Psoas muscle (tissue), 8 donors: ENCODE results near the gene GUCA1C. TPM values are rescaled to one million over a fixed set of nuclear protein-coding genes. Genes with fewer than 3 reads are reported as not detected.
A peak's percentile ranks its signal among the peaks of the same experiment; 100 is the strongest.

Source experiments
- ATAC-seq, 4 donors: fragments of 200-7000 bp; cut with Tn5 transposase; one replicate each; pipeline ENCODE4 v1.9.1; 2020; ENCODE audit warnings: moderate library complexity in 3 of 4, mild to moderate bottlenecking in 2 of 4
- DNase-seq, 2 donors: peaks; one replicate each; pipeline ENCODE4 v3.0.0-alpha.2; 2020
- H3K27ac ChIP-seq: fragments of 200-600 bp; one replicate; pipeline ENCODE4 v1.8.0; 2022
- H3K27me3 ChIP-seq, 3 donors: fragments of 200-600 bp in 1 of 3; one replicate each; pipeline versions ENCODE4 v1.6.1 to v1.8.0; 2013 to 2022; ENCODE audit warnings: low read length in 2 of 3, mild to moderate bottlenecking in 2 of 3, moderate library complexity in 1 of 3; ENCODE audit not compliant: insufficient read depth in 3 of 3
- H3K36me3 ChIP-seq, 2 donors: fragments of 200-600 bp in 1 of 2; one replicate each; pipeline versions ENCODE4 v1.6.1 to v1.8.0; 2013 to 2022; ENCODE audit warnings: low read depth in 1 of 2, mild to moderate bottlenecking in 1 of 2, moderate library complexity in 1 of 2; ENCODE audit not compliant: insufficient read depth in 1 of 2
- H3K4me1 ChIP-seq: fragments of 200-600 bp; one replicate; pipeline ENCODE4 v1.8.0; 2022
- H3K4me3 ChIP-seq: fragments of 200-600 bp; one replicate; pipeline ENCODE4 v1.8.0; 2022; ENCODE audit warnings: mild to moderate bottlenecking
- H3K9me3 ChIP-seq: fragments of 200-600 bp; one replicate; pipeline ENCODE4 v1.8.0; 2022
- WGBS, 3 donors: extraction: QIAGEN DNeasy Blood & Tissue Kit; methylation state at CpG; one replicate each; pipeline versions ENCODE4 v1.1.6 to v1.1.7; 2013; 5-methylcytosine and 5-hydroxymethylcytosine counted together
- intact Hi-C, 2 donors: fragments of 100-400 bp; cut with DNase I; formaldehyde crosslinking; loops; one replicate each; pipeline versions ENCODE4 v1.11.0 to v1.14.2; 2022
- polyA plus RNA-seq, 3 donors: library from polyadenylated mRNA; stranded (reverse); fragments of 200-250 nt; gene quantifications; one replicate each; pipeline ENCODE4 v1.2.3, GENCODE V29; 2013
- total RNA-seq, 4 donors: library from RNA; stranded (reverse); fragmentation: NEBNext Ultra II Directional in 2 of 4; extraction: Animal tissue kit (Norgen Biotek cat#: 25700) in 2 of 4; gene quantifications; one replicate each; pipeline versions ENCODE4 v1.2.1 to v1.2.4, GENCODE V29; 2021 to 2023
- TF ChIP-seq, protein P1 (sequence below): fragments of 200-600 bp; IDR thresholded peaks from one replicate; pipeline ENCODE4 v1.8.0; 2022; ENCODE audit warnings: antibody characterized with exemption
- donor health status: healthy with polysubstance abuse.
- donor health status: DM: no; HTN: no; CAD: no; lungs with moderate emphysema.
- donor health status: Bipolar disorder and iron deficiency.
- donor health status: healthy.
- donor health status: DM: yes; HTN: yes; CAD: no.
- donor health status: DM: no; HTN: no; CAD: no.
- donor health status: DM: no; HTN: no; CAD: no.
- donor health status: DM: yes; HTN: yes; CAD: no.

The GUCA1C gene
- total and polyA plus RNA-seq, 7 donors, result not detected

- no peak overlapping the region for H3K4me3 ChIP-seq
- no peaks in the 10 kb centered on the region for H3K36me3 ChIP-seq
- 82 to 88% (median 87%) methylated on average over 3 of the region's 3 CpGs for WGBS, 3 donors
- H3K4me1 ChIP-seq, result no peaks in the 10 kb centered on the region
- peaks cover 4% of the 10 kb centered on the region for H3K9me3 ChIP-seq
- H3K27ac ChIP-seq, result no peak overlapping the region
- intact Hi-C loops, result no loop called here
- DNase-seq (no peak), ATAC-seq (no peak)
- TF ChIP-seq, protein P1, sequence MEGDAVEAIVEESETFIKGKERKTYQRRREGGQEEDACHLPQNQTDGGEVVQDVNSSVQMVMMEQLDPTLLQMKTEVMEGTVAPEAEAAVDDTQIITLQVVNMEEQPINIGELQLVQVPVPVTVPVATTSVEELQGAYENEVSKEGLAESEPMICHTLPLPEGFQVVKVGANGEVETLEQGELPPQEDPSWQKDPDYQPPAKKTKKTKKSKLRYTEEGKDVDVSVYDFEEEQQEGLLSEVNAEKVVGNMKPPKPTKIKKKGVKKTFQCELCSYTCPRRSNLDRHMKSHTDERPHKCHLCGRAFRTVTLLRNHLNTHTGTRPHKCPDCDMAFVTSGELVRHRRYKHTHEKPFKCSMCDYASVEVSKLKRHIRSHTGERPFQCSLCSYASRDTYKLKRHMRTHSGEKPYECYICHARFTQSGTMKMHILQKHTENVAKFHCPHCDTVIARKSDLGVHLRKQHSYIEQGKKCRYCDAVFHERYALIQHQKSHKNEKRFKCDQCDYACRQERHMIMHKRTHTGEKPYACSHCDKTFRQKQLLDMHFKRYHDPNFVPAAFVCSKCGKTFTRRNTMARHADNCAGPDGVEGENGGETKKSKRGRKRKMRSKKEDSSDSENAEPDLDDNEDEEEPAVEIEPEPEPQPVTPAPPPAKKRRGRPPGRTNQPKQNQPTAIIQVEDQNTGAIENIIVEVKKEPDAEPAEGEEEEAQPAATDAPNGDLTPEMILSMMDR, result no peak
- no peaks in the 10 kb centered on the region for H3K27me3 ChIP-seq
Observed at GRCh38 chr3:108918866-108919265, 34.8 kb downstream of the GUCA1C start.

- Histone ChIP-seq H3K27ac (no peak overlapping the region), H3K9me3 (no peaks in the 10 kb centered on the region), H3K4me1 (no peaks in the 10 kb centered on the region), H3K4me3 (no peak overlapping the region), H3K27me3 (no peaks in the 10 kb centered on the region), H3K36me3 (no peaks in the 10 kb centered on the region)
- TF ChIP-seq, protein P1, result peak; percentile 81
- 23 to 29% (median 28%) methylated on average over 6 of the region's 6 CpGs for WGBS, 3 donors
- intact Hi-C loops, result loop anchor here in 1 of 2 donors (1.0 to 5.0 kb wide), 2 partner anchors 253 to 423 kb away; no protein-coding TSS in a partner anchor
- DNase-seq, result no peak
- ATAC-seq, result peak; percentile 57 to 84 (median 67)
Observed at GRCh38 chr3:108914774-108915641, 38.7 kb downstream of the GUCA1C start.

- Histone ChIP-seq H3K27ac (no peak overlapping the region), H3K9me3 (no peaks in the 10 kb centered on the region), H3K4me3 (no peak overlapping the region), H3K4me1 (no peaks in the 10 kb centered on the region), H3K36me3 (no peaks in the 10 kb centered on the region), H3K27me3 (peaks cover 0 to 2% (median 0%) of the 10 kb centered on the region in 3 donors)
- intact Hi-C loops, result loop anchor here in 1 of 2 donors (5.0 kb wide), 1 partner anchor 417 kb away; no protein-coding TSS in a partner anchor
- 92 to 93% (median 92%) methylated on average over 5 of the region's 5 CpGs for WGBS, 3 donors
- TF ChIP-seq, protein P1, result no peak
- DNase-seq (no peak), ATAC-seq (no peak)
Observed at GRCh38 chr3:108909799-108910198, 43.9 kb downstream of the GUCA1C start.

DNA sequence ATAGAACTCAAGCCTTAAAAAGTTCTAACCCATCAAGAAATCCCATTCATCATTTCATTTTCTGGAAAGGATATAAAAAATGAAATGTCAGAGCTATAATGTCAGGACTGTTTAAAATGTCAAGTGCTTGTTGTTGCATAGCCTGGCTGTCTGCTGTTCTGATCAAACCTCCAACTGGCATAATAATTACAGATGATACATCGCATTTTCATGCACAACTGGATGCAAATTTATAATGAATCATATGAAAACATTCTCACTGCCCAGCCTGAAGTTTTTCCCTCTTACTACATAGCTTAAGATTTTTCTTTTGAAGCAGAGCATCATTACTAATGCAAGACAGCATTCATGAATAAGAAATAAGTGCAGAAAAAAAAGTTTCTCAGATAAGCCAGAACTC lies 46.5 kb downstream of the GUCA1C start:
- Histone ChIP-seq H3K27ac (no peak overlapping the region), H3K4me1 (no peaks in the 10 kb centered on the region), H3K36me3 (no peaks in the 10 kb centered on the region), H3K4me3 (no peak overlapping the region), H3K27me3 (peaks cover 0 to 2% (median 0%) of the 10 kb centered on the region in 3 donors), H3K9me3 (no peaks in the 10 kb centered on the region)
- no peak for ATAC-seq
- intact Hi-C loops, result no loop called here
- TF ChIP-seq, protein P1, result no peak
- DNase-seq, result no peak
- WGBS, 3 donors, result 81 to 93% (median 86%) methylated on average over 1 of the region's 1 CpG
